ENCODE results near the gene PCLO.
"Not testable (repeated sequence)": the region's sequence is repeated elsewhere in the genome, so short reads cannot be mapped to it uniquely, and the experiment has no call there.

PCLO gene

GRCh38 chr7:82713506-82713905 is 449.2 kb downstream of the PCLO start:
- in situ Hi-C loops (cut with MboI; ENCODE audit: low pct_unique_long_range_greater_than_20kb, low sequenced_read_pairs), result loop anchor here (25.0 kb wide), 1 partner anchor 101 kb away; no protein-coding TSS in a partner anchor
- no peak for DNase-seq

GRCh38 chr7:82706344-82706743 is 456.3 kb downstream of the PCLO start:
- in situ Hi-C loops (cut with MboI; ENCODE audit: low pct_unique_long_range_greater_than_20kb, low sequenced_read_pairs), result loop anchor here (25.0 kb wide), 1 partner anchor 94 kb away; no protein-coding TSS in a partner anchor
- DNase-seq, result not testable (repeated sequence)

DNA sequence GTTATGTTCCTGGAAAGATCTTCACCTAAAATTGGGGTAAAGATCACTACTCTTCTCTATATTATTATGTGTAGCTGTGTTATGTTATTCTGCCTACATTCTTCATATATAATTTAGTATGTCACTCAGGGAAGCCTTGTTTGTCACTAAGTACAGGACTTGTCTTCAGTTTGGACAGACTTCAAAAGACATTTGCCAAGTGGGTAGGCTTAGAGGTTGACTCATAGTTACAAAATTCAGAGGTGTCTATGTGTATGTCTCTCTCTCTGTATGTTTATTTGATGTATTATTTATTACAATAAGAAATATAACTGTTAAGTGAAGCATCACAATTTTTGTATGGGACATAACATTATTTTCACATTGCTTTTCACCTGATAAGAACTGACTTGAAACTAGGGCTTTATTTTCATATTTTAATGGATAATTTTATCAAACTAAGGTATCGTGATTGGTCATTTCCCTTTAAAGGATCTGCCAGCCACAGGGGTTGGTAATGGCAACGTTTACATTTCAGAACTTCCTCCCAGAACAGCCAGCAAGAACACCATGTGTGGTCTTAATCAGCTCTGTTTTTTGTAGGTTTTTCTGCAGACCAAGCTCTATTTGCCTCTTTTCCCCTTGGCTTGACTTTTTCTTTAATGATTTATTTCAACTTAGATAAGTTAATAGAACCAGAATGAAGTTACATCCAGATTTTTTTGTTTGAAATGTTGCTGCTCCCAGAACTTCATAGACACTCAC is 457.0 kb downstream of the PCLO start:
- DNase-seq, result peak; percentile 30
- in situ Hi-C loops (cut with MboI; ENCODE audit: low pct_unique_long_range_greater_than_20kb, low sequenced_read_pairs), result loop anchor here (25.0 kb wide), 1 partner anchor 93 kb away; no protein-coding TSS in a partner anchor

GRCh38 chr7:82704121-82704520 is 458.6 kb downstream of the PCLO start:
- in situ Hi-C loops (cut with MboI; ENCODE audit: low pct_unique_long_range_greater_than_20kb, low sequenced_read_pairs), result loop anchor here (25.0 kb wide), 1 partner anchor 92 kb away; no protein-coding TSS in a partner anchor
- no peak for DNase-seq

Data from KBM-7 (cell line).